Measurements from ENCODE around the gene UBE2L3.
"Not testable (repeated sequence)": the region's sequence is repeated elsewhere in the genome, so short reads cannot be mapped to it uniquely, and the experiment has no call there.

UBE2L3 gene

DNA sequence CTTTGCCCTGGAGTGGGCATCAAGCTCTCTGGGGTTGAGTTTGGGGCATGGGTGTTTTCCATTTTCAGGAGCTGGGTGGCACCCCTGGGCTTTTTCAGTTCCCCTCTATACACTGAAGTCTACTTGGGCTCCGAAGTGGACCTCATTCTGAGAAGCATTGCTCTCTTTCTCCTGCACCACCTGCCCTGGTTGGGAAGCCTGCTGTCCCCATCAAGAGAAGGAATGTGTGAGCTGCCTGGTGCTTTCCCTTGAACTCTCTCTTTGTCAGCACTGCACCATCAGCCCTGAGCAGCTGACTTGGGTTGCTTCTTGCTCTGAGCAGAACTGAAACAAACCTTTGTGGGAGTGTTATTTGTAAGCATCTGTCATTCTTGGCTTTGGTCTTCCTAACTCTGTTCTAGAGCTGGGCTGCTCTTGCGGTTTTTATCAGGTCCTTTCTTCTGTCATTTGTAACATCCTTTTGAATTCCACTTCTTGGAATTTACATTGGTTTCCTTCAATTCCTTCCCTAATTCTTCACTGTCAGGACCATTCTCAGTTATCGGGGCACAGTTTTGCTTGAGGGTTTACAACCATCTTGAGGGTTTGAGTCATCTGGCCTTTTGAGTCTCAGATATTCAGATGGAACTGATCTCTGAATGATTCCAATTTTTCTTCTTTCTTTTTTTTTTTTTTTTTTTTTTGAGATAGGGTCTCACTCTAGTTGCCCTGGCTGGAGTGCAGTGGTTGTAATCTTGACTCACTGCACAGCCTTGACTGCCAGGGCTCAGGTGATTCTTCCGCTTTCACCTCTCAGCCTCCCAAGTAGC lies 20.5 kb downstream of the UBE2L3 start:
- Histone ChIP-seq H3K4me3 (no peak overlapping the region), H3K9me3 (ENCODE audit: low read depth, low read length) (no peaks in the 10 kb centered on the region), H3K9ac (ENCODE audit: insufficient read length) (no peak overlapping the region), H3K27ac (no peak overlapping the region), H3K36me3 (ENCODE audit: insufficient read depth, low read length) (peaks cover 11% of the 10 kb centered on the region; the same call in 1 of the 2 replicates)
- DNase-seq (ENCODE audit: low read depth, low spot score) = no peak
- TF ChIP-seq EZH2 (IDR thresholded peaks at IDR 0.05) (no peak), FOXP2 (optimal IDR thresholded peaks at IDR 0.05; ENCODE audit: control extremely low read depth, extremely low read length, insufficient read depth) (no peak), POLR2AphosphoS5 (IDR thresholded peaks at IDR 0.05; ENCODE audit: borderline replicate concordance, low read depth, low read length) (no peak)

DNA sequence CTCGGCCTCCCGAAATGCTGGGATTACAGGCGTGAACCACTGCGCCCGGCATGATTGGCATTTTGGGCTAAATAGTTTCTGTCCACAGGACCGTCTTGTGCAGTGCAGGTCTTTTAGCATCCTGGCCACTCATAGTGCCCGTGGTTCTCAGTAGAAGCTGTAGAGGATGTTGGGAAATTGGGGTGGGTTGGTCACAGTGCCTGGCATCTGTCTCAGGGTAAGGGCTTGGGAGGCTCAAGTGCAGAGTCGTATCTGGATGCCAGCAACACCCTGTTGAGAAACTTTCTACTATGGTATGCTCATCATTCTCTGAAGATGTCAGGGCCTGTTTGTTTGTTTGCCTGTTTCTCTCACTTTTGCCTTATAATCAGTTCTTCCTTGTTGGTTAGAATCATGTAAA lies 21.9 kb downstream of the UBE2L3 start:
- Histone ChIP-seq H3K9ac (ENCODE audit: insufficient read length) (no peak overlapping the region), H3K36me3 (ENCODE audit: insufficient read depth, low read length) (peaks cover 25% of the 10 kb centered on the region), H3K4me3 (no peak overlapping the region), H3K27ac (no peak overlapping the region), H3K9me3 (ENCODE audit: low read depth, low read length) (no peaks in the 10 kb centered on the region)
- no peak for TF ChIP-seq FOXP2 (optimal IDR thresholded peaks at IDR 0.05; ENCODE audit: control extremely low read depth, extremely low read length, insufficient read depth)
- TF ChIP-seq POLR2AphosphoS5 (IDR thresholded peaks at IDR 0.05; ENCODE audit: borderline replicate concordance, low read depth, low read length) = no peak
- no peak for TF ChIP-seq EZH2 (IDR thresholded peaks at IDR 0.05)
- DNase-seq (ENCODE audit: low read depth, low spot score) = no peak

DNA sequence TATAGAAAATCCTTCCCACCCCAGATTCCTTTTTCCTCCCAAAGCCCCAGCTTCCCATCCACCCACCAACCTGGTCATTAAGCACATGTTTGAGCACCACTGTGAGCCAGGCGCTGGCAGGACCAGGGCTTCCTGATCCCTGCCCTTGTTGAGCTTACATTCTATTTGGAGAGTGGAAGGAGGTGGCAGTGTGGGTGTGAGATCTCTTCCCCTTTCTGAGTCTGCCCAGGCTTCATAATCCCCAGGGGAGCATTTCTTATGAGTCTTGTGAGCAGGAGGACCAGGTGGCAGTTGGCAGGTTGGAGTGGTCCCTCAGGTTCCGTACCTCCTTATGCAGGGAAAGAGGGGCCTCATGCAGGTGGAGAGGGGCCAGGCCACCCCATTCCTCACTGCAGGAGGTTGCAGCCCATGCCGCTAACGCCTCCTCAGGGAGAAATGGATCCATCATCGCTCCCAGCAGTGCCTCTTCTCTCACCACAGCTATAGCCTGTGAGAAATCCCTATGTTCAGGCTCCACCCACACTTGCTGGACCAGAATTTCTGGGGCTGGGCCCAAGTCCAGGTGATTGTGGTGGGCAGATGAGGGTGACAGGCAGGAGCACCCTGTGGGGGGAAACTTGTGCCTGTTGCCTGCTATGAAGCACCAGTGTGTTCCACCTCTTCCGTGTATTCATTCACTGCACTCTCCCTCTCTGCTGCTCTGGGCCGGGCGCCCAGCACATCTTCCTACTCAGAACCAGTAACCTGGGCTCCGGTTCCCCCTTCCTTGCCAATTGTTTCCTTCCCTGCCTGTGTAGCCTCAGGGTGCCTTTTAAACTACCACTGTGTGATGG lies 23.5 kb downstream of the UBE2L3 start:
- no peak for DNase-seq (ENCODE audit: low read depth, low spot score)
- Histone ChIP-seq H3K9me3 (ENCODE audit: low read depth, low read length) (no peaks in the 10 kb centered on the region), H3K27ac (no peak overlapping the region), H3K36me3 (ENCODE audit: insufficient read depth, low read length) (peaks cover 41% of the 10 kb centered on the region), H3K9ac (ENCODE audit: insufficient read length) (no peak overlapping the region), H3K4me3 (no peak overlapping the region)
- no peak for TF ChIP-seq EZH2 (IDR thresholded peaks at IDR 0.05)

DNA sequence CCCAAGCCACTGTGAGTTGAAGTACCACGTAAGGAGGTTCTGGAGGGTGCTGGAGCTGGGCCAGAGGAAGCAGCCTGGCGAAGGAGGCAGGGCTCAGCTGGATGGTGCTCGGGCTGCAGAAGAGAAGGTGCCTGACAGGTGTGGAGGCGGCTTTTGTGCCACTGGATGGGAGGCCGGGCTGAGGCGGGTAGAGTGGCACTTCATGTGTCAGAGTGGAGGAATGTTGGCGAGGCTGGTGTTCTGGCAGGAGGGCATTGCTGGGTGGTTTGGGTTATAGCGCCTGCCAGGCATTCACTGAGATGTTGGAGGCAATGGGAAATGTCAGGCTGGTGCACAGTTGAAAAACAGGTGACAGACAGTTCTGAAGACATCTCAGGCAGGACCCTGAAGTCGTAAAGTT lies 24.2 kb downstream of the UBE2L3 start:
- Histone ChIP-seq H3K4me3 (no peak overlapping the region), H3K27ac (no peak overlapping the region), H3K9ac (ENCODE audit: insufficient read length) (no peak overlapping the region), H3K36me3 (ENCODE audit: insufficient read depth, low read length) (peaks cover 48% of the 10 kb centered on the region), H3K9me3 (ENCODE audit: low read depth, low read length) (no peaks in the 10 kb centered on the region)
- TF ChIP-seq POLR2AphosphoS5 (IDR thresholded peaks at IDR 0.05; ENCODE audit: borderline replicate concordance, low read depth, low read length) = no peak
- no peak for TF ChIP-seq FOXP2 (optimal IDR thresholded peaks at IDR 0.05; ENCODE audit: control extremely low read depth, extremely low read length, insufficient read depth)
- TF ChIP-seq EZH2 (IDR thresholded peaks at IDR 0.05) = no peak
- DNase-seq (ENCODE audit: low read depth, low spot score) = no peak

DNA sequence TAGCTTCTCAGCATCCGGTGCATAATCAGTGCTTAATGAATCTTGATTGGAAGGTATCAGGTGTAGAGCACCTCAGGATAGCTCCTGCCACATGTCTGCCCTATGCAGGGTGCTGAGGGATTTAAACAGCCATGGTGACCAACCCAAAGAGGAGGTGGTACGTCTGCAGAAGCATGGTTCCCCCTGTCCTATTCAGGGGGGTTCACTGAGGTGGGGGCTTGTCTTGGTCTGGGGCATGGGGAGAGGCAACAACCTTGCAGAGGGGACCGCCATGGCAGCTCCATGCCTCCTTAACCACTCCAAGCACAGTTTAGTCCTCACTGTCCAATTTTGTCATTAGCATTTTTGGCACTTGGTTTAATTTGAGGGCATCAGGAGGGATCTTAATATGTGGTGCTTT lies 24.9 kb downstream of the UBE2L3 start:
- H3K36me3 ChIP-seq (ENCODE audit: insufficient read depth, low read length) = peaks cover 50% of the 10 kb centered on the region
- DNase-seq (ENCODE audit: low read depth, low spot score) = no peak
- no peak overlapping the region for H3K27ac ChIP-seq
- H3K9ac ChIP-seq (ENCODE audit: insufficient read length) = no peak overlapping the region
- TF ChIP-seq EZH2 (IDR thresholded peaks at IDR 0.05) = no peak
- TF ChIP-seq FOXP2 (optimal IDR thresholded peaks at IDR 0.05; ENCODE audit: control extremely low read depth, extremely low read length, insufficient read depth) = no peak
- TF ChIP-seq POLR2AphosphoS5 (IDR thresholded peaks at IDR 0.05; ENCODE audit: borderline replicate concordance, low read depth, low read length) = no peak
- no peak overlapping the region for H3K4me3 ChIP-seq
- no peaks in the 10 kb centered on the region for H3K9me3 ChIP-seq (ENCODE audit: low read depth, low read length)

DNA sequence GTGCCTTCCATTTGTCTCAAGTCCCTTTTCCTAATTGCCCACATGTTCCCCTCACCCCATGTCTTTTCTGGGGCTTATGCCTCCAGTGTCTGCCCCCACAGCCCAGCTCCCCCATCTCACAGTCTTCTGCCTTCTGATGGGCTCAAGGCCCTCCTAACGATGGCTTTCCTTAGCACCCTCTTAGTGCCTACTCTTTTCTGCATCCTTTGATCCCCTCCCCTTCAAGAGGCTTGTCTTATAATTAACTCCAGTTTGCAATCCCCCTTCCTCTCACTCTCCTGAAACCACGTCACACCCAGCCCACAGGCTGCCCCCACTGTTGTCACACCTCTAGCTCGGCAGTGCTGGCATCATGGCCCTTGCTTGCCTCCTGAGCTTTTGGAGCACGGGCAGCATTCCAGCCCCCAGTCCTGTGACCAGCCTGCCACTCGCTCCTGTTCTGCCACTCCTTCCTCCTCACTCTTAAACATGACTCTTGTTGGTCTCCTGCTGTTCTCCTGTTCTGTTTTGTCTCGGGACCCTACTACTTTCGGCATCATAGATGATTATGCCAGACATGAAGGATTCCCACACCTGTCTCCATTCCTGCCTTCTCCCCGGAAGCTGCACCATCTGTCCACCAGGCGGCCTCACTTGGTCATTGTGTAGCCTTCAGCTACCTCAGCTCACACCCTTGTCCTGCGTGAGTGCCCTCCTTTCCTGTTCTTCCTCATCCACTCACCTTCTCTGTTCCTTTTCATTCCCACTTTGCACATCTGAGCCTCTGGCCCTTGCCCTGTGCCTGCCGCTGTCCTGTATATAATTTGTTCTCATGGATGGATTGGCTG lies 26.1 kb downstream of the UBE2L3 start:
- no peak overlapping the region for H3K4me3 ChIP-seq
- no peak overlapping the region for H3K9ac ChIP-seq (ENCODE audit: insufficient read length)
- no peaks in the 10 kb centered on the region for H3K9me3 ChIP-seq (ENCODE audit: low read depth, low read length)
- no peak for DNase-seq (ENCODE audit: low read depth, low spot score)
- peaks cover 48% of the 10 kb centered on the region for H3K36me3 ChIP-seq (ENCODE audit: insufficient read depth, low read length)
- TF ChIP-seq EZH2 (IDR thresholded peaks at IDR 0.05) (no peak), POLR2AphosphoS5 (IDR thresholded peaks at IDR 0.05; ENCODE audit: borderline replicate concordance, low read depth, low read length) (no peak), FOXP2 (optimal IDR thresholded peaks at IDR 0.05; ENCODE audit: control extremely low read depth, extremely low read length, insufficient read depth) (no peak)
- H3K27ac ChIP-seq = no peak overlapping the region

DNA sequence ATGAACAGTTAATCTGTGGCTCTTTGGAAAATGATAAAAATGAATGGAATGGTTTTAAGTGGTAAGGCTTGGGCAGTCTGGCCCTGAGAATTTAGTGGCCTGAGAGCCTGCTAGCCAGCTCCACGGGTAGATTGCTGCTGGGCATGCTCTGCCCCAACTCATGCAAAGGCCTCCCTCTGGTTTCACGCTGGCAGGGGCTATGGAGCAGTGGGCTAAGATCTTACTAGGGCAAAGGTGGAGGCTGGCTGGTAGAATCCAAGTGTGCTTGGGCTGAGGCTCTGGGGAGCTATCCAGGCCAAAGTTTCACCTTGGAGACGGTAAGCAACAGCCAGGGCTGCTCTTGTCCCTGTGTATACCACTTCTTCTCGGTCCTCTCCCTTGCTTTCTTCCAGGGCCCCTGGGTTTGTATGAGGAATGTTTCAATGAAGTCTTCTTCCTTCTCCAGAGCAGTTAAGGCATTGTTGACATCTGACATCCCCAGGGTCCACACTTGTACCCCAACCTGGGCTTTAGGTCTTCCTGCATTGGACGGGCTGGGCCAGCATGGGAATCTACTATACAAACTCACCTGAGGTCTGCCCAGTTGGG lies 27.4 kb downstream of the UBE2L3 start:
- H3K27ac ChIP-seq = no peak overlapping the region
- no peaks in the 10 kb centered on the region for H3K9me3 ChIP-seq (ENCODE audit: low read depth, low read length)
- TF ChIP-seq FOXP2 (optimal IDR thresholded peaks at IDR 0.05; ENCODE audit: control extremely low read depth, extremely low read length, insufficient read depth) (no peak), POLR2AphosphoS5 (IDR thresholded peaks at IDR 0.05; ENCODE audit: borderline replicate concordance, low read depth, low read length) (no peak), EZH2 (IDR thresholded peaks at IDR 0.05) (no peak)
- no peak overlapping the region for H3K4me3 ChIP-seq
- H3K36me3 ChIP-seq (ENCODE audit: insufficient read depth, low read length) = peaks cover 57% of the 10 kb centered on the region
- DNase-seq (ENCODE audit: low read depth, low spot score) = no peak
- H3K9ac ChIP-seq (ENCODE audit: insufficient read length) = no peak overlapping the region

DNA sequence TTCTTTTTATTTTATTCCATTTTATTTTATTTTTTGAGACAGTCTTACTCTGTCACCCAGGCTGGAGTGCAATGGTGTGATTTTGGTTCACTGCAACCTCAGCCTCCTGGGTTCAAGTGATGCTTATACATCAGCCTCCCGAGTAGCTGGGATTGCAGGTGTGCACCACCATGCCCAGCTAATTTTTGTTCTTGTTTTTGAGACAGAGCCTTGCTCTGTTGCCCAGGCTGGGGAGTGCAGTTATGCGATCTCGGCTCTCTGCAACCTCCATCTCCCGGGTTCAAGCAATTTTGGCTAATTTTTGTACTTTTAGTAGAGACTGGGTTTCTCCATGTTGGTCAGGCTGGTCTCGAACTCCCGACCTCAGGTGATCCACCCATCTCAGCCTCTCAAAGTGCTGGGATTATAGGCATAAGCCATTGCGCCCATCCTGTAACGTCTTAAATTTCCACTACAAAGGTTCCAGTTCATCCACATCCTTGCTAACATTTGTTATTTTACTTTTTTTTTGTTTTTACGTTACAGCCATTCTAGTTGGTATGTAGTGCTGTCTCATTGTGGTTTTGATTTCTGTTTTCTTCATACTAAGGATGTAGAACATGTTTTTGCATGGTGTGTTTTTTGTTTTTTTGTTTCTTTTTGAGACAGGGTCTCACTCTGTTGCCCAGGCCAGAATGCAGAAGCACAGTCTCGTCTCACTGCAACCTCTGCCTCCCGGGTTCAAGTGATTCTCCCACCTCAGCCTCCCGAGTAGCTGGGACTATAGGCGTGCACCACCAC lies 29.0 kb downstream of the UBE2L3 start:
- not testable (repeated sequence) for H3K27ac ChIP-seq; H3K9ac ChIP-seq (ENCODE audit: insufficient read length); H3K4me3 ChIP-seq; H3K9me3 ChIP-seq (ENCODE audit: low read depth, low read length); DNase-seq (ENCODE audit: low read depth, low spot score)
- peaks cover 57% of the 10 kb centered on the region for H3K36me3 ChIP-seq (ENCODE audit: insufficient read depth, low read length)
